Measurements from ENCODE around the gene HLX. TPM values are rescaled to one million over a fixed set of nuclear protein-coding genes. Genes with fewer than 3 reads are reported as not detected.

Gene HLX
- total and polyA plus RNA-seq, 9 of the 15 experiments (the other 6 are each of a cell fraction or from before 2014, with no cell fraction given): 0.10 to 3.0 (median 1.6) TPM

DNA sequence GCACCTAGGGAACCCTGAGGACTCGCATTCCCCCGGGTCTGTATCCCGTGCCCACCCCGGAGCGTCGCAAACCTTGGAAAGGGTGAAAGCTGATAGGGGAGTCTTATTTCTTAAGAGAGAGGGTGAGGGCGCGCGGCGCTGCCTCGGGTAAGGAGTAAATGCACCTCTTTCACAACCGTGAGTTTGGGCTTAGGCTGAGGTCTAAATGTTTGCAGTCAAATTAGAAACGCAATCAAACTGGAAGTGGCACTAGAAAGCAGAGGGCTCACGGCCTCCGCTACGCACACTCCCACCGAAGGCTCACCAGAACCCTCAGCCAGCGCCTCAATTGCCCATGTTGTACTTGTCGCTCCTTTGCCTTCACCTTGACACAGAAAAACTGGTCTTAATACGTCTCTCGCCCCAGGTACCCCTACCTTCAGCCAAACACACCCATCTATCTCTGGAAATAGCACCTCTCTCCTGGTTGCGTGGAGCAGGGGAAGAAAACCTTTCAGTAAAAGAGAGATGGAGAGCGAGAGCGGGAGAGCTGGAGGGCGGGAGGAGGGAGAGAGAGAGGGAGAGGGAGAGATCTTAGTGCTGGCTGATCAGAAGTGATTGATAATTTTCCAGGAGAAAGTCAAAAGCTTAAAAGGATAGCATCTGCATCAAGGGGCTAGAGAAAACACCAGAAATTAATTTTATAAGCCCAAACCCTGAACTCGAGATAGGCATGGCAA is 1.7 kb upstream of the HLX start:
- no peak for ATAC-seq
- H3K9ac ChIP-seq (ENCODE audit: insufficient read depth in 1 of 2, low read depth in 2 of 2, low read length in 2 of 2): no peak overlapping the region
- peaks cover 9 to 30% of the 10 kb centered on the region in 2 experiments; a peak in 4 of 5 replicates for H3K27me3 ChIP-seq (ENCODE audit: control insufficient read depth in 2 of 2, insufficient read depth in 2 of 2, low read length in 2 of 2)

More for the DNA sequence above, 1.7 kb upstream of the HLX start:
- CTCF ChIA-PET (ENCODE audit: low intra/inter-chr PET ratio): no interaction called here
- peaks cover 0 to 31% of the 10 kb centered on the region in 2 experiments; a peak in 2 of 5 replicates for H3K4me1 ChIP-seq (replicated peaks in 1 of 2; ENCODE audit: control insufficient read depth in 2 of 2, insufficient read depth in 2 of 2, low read length in 2 of 2)
- in situ Hi-C loops (cut with MboI) (loop anchor here (10.0 kb wide), 1 partner anchor 1577 kb away; no protein-coding TSS in a partner anchor), intact Hi-C loops (cut with micrococcal nuclease) (loop anchor here (5.0 kb wide), 1 partner anchor 65 kb away; no protein-coding TSS in a partner anchor)
- 0 out of 3 replicates have a peak, but pooled peaks cover 3% of the 10 kb centered on the region for H3K79me2 ChIP-seq (ENCODE audit: control insufficient read depth, insufficient read depth, low read length)
- FAIRE-seq: no peak
- no peak for TF ChIP-seq ZNF561 (CRISPR knock-in tag; conservative IDR thresholded peaks at IDR 0.05)
- TF ChIP-seq ZNF507 (tag; conservative IDR thresholded peaks at IDR 0.05): no peak
- no peak for TF ChIP-seq SUPT5H (IDR thresholded peaks at IDR 0.05)
- no peak for TF ChIP-seq HLTF (IDR thresholded peaks at IDR 0.05)
- TF ChIP-seq BCL6 (CRISPR knock-in tag; IDR thresholded peaks at IDR 0.05): no peak
- TF ChIP-seq KAT2B (IDR thresholded peaks at IDR 0.05; ENCODE audit: low read depth, low read length): no peak
- no peak for TF ChIP-seq ZNF133 (CRISPR knock-in tag; IDR thresholded peaks at IDR 0.05)
- TF ChIP-seq, protein P1, sequence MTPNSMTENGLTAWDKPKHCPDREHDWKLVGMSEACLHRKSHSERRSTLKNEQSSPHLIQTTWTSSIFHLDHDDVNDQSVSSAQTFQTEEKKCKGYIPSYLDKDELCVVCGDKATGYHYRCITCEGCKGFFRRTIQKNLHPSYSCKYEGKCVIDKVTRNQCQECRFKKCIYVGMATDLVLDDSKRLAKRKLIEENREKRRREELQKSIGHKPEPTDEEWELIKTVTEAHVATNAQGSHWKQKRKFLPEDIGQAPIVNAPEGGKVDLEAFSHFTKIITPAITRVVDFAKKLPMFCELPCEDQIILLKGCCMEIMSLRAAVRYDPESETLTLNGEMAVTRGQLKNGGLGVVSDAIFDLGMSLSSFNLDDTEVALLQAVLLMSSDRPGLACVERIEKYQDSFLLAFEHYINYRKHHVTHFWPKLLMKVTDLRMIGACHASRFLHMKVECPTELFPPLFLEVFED (CRISPR knock-in tag; conservative IDR thresholded peaks at IDR 0.05): no peak
- TF ChIP-seq HDAC3 (IDR thresholded peaks at IDR 0.05; ENCODE audit: borderline replicate concordance, partially characterized antibody): no peak
- TF ChIP-seq, protein P2, sequence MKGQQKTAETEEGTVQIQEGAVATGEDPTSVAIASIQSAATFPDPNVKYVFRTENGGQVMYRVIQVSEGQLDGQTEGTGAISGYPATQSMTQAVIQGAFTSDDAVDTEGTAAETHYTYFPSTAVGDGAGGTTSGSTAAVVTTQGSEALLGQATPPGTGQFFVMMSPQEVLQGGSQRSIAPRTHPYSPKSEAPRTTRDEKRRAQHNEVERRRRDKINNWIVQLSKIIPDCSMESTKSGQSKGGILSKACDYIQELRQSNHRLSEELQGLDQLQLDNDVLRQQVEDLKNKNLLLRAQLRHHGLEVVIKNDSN (CRISPR knock-in tag; IDR thresholded peaks at IDR 0.05): no peak
- TF ChIP-seq NR2C2 (CRISPR knock-in tag; IDR thresholded peaks at IDR 0.05): no peak
- no peak for TF ChIP-seq NR2C2 (tag; IDR thresholded peaks at IDR 0.05)
- POLR2A ChIA-PET: no interaction called here
- H3K36me3 ChIP-seq (ENCODE audit: control insufficient read depth, insufficient read depth, low read length): no peaks in the 10 kb centered on the region
- no peak overlapping the region for H3K4me3 ChIP-seq
- no peak overlapping the region for H3K27ac ChIP-seq (ENCODE audit: extremely low read depth, low read depth, low read length)
- H4K20me1 ChIP-seq (replicated peaks; ENCODE audit: control insufficient read depth, insufficient read depth, low read length): 0 out of 2 replicates have a peak, but pooled peaks cover 4% of the 10 kb centered on the region
- no peaks in the 10 kb centered on the region for H3K9me1 ChIP-seq (ENCODE audit: control insufficient read depth, insufficient read depth, low read length)
- DNase-seq (ENCODE audit: extremely low read depth in 1 of 4, low spot score in 3 of 4): no peak
- no peak overlapping the region for H2AFZ ChIP-seq (ENCODE audit: low read depth, low read length)
- H3K4me2 ChIP-seq (ENCODE audit: insufficient read depth, low read length): no peak overlapping the region
- 38% methylated on average over 26 of the region's 26 CpGs for WGBS (ENCODE audit: insufficient coverage, low coverage, missing lambda C conversion rate)
- H3K9me3 ChIP-seq (replicated peaks; ENCODE audit: control insufficient read depth, insufficient read depth, low read depth, low read length): no peaks in the 10 kb centered on the region
- no TSS peak for BruUV-seq (replicated peaks)

Data from K562 (cell line).